A673 (cell line): Measurements from ENCODE around the gene NDUFB10.

Experiments
- CTCF ChIP-seq: fragments of 300-800, 200-600 bp; sonication (generic); conservative IDR thresholded peaks from 2 replicates; pipeline ENCODE4 v1.5.1; 2017; ENCODE audit warnings: low read depth, mild to moderate bottlenecking, antibody characterized with exemption, low read length, moderate library complexity, mixed read lengths
- EZH2 ChIP-seq: fragments of 200-600 bp; sonication (generic); IDR thresholded peaks from 2 replicates; pipeline ENCODE4 v1.6.1; 2017; ENCODE audit warnings: borderline replicate concordance, low read depth, mild to moderate bottlenecking, mixed read lengths, antibody characterized with exemption, low read length; ENCODE audit not compliant: poor library complexity, severe bottlenecking

GRCh38 chr16:1972490-1972877 is 13.1 kb downstream of the NDUFB10 start:
- TF ChIP-seq CTCF (no peak), EZH2 (no peak)
